Activated CD8-positive, alpha-beta memory T cell treated with anti-CD3 and anti-CD28 coated beads for 4 hours (primary cell): ENCODE results near the gene PTAR1.

Experiments
- DNase-seq, 2 donors: peaks; one replicate each; pipeline ENCODE4 v3.0.0-alpha.2; 2020; ENCODE audit warnings: low read depth in 2 of 2

The PTAR1 gene

GRCh38 chr9:69750085-69750484 is 9.7 kb downstream of the PTAR1 start:
- no peak for DNase-seq

GRCh38 chr9:69748304-69748703 is 11.5 kb downstream of the PTAR1 start:
- no peak for DNase-seq

- no peak for DNase-seq
Measured at GRCh38 chr9:69746859-69747560, 12.8 kb downstream of the PTAR1 start.

- DNase-seq: no peak
Measured at GRCh38 chr9:69745716-69746437, 13.9 kb downstream of the PTAR1 start.

- no peak for DNase-seq
Measured at GRCh38 chr9:69744688-69745380, 15.0 kb downstream of the PTAR1 start.

- DNase-seq: no peak
Measured at GRCh38 chr9:69743930-69744329, 15.9 kb downstream of the PTAR1 start.

- no peak for DNase-seq
Measured at GRCh38 chr9:69740872-69741505, 18.8 kb downstream of the PTAR1 start.

- no peak for DNase-seq
Measured at GRCh38 chr9:69731348-69731747, 28.5 kb downstream of the PTAR1 start.

GRCh38 chr9:69719983-69720382 is 39.8 kb downstream of the PTAR1 start:
- no peak for DNase-seq

- no peak for DNase-seq
Measured at GRCh38 chr9:69719367-69719766, 40.4 kb downstream of the PTAR1 start.

GRCh38 chr9:69718218-69718617 is 41.6 kb downstream of the PTAR1 start:
- no peak for DNase-seq

GRCh38 chr9:69715825-69716224 is 44.0 kb downstream of the PTAR1 start:
- DNase-seq: no peak

GRCh38 chr9:69715096-69715495 is 44.7 kb downstream of the PTAR1 start:
- DNase-seq: no peak

GRCh38 chr9:69697475-69697874 is 62.3 kb downstream of the PTAR1 start:
- DNase-seq: no peak

GRCh38 chr9:69696802-69697201 is 63.0 kb downstream of the PTAR1 start:
- no peak for DNase-seq

- DNase-seq: no peak
Measured at GRCh38 chr9:69689991-69690538, 69.7 kb downstream of the PTAR1 start.

GRCh38 chr9:69683927-69684326 is 75.9 kb downstream of the PTAR1 start:
- no peak for DNase-seq

GRCh38 chr9:69678843-69679538 is 80.8 kb downstream of the PTAR1 start:
- DNase-seq: no peak

- no peak for DNase-seq
Measured at GRCh38 chr9:69677931-69678330, 81.9 kb downstream of the PTAR1 start.

- DNase-seq: no peak
Measured at GRCh38 chr9:69675563-69675962, 84.2 kb downstream of the PTAR1 start.

GRCh38 chr9:69674716-69675438 is 84.9 kb downstream of the PTAR1 start:
- DNase-seq: no peak
